ENCODE results near the gene DOCK3. TPM values are rescaled to one million over a fixed set of nuclear protein-coding genes. Genes with fewer than 3 reads are reported as not detected.
A peak's percentile ranks its signal among the peaks of the same experiment; 100 is the strongest.

DOCK3 gene
- total and polyA plus RNA-seq, 10 of the 15 experiments (the other 5 are each of a cell fraction or from before 2014, with no cell fraction given): 0.02 to 0.52 (median 0.04) TPM; not detected in 5

GRCh38 chr3:50961386-50961785, 286.7 kb downstream of the DOCK3 start (continued):
- TF ChIP-seq NFXL1 (IDR thresholded peaks at IDR 0.05; ENCODE audit: borderline replicate concordance): no peak
- no peak for TF ChIP-seq RELA (IDR thresholded peaks at IDR 0.05; ENCODE audit: borderline replicate concordance, partially characterized antibody)
- TF ChIP-seq NR2C2 (IDR thresholded peaks at IDR 0.05; ENCODE audit: borderline replicate concordance, control insufficient read depth, insufficient read length, low read depth): no peak
- TF ChIP-seq BCLAF1 (IDR thresholded peaks at IDR 0.05): no peak
- no peak for TF ChIP-seq CREM (IDR thresholded peaks at IDR 0.05; ENCODE audit: low read depth)

- H3K27ac ChIP-seq (ENCODE audit: control insufficient read depth, insufficient read depth): no peak overlapping the region
- 3% methylated on average over 3 of the region's 3 CpGs for WGBS (ENCODE audit: insufficient coverage, insufficient replicate concordance, low lambda C conversion rate, missing lambda C conversion rate)
- no peaks in the 10 kb centered on the region for H3K4me1 ChIP-seq (ENCODE audit: control insufficient read depth, insufficient read depth, low read length)
- no peaks in the 10 kb centered on the region for H3K79me2 ChIP-seq (ENCODE audit: control insufficient read depth, insufficient read depth, low read length)
- H3K4me3 ChIP-seq: no peak overlapping the region
- no peak overlapping the region for H3K4me2 ChIP-seq (ENCODE audit: control insufficient read depth, insufficient read depth)
- no peak overlapping the region for H2AFZ ChIP-seq (ENCODE audit: control insufficient read depth, low read depth, low read length)
- TF ChIP-seq CTCF (IDR thresholded peaks at IDR 0.05 in 2 of 3, conservative IDR thresholded peaks at IDR 0.05 in 1 of 3; ENCODE audit: control insufficient read depth in 2 of 3, extremely low read depth in 1 of 3, insufficient read depth in 1 of 3, low read depth in 3 of 3, low read length in 3 of 3) (peak; percentile 88 to 96 (median 91)), PML (IDR thresholded peaks at IDR 0.05; ENCODE audit: low read length) (no peak), RELA (IDR thresholded peaks at IDR 0.05; ENCODE audit: borderline replicate concordance, partially characterized antibody) (peak; percentile 24), HDAC6 (IDR thresholded peaks at IDR 0.05; ENCODE audit: unreplicated experiment) (no peak), RAD21 (IDR thresholded peaks at IDR 0.05; ENCODE audit: insufficient read depth, low read depth, low read length) (peak; percentile 84), SMC3 (IDR thresholded peaks at IDR 0.05; ENCODE audit: borderline replicate concordance, low read length) (peak; percentile 63; the same call in 1 of the 2 replicates)
- intact Hi-C loops (cut with micrococcal nuclease; ENCODE audit: unreplicated experiment): loop anchor here (2.0 kb wide), 3 partner anchors 339 to 401 kb away; partner anchors contain the start of gene MAPKAPK3
- no peaks in the 10 kb centered on the region for H3K27me3 ChIP-seq (replicated peaks in 1 of 2; ENCODE audit: control insufficient read depth in 2 of 2, insufficient read depth in 2 of 2, low read length in 1 of 2)
- CTCF ChIA-PET: interaction anchor here (0.8 to 2.8 kb wide), 14 partner anchors 8 to 463 kb away, joined by 3 to 25 read pairs (median 4); no protein-coding TSS in a partner anchor
- no peaks in the 10 kb centered on the region for H4K20me1 ChIP-seq (ENCODE audit: control insufficient read depth, insufficient read depth)
- H3K9me3 ChIP-seq (replicated peaks; ENCODE audit: control insufficient read depth, insufficient read depth, low read length): no peaks in the 10 kb centered on the region; the same call in 2 of the 3 replicates
- FAIRE-seq (peak; percentile 64), DNase-seq (ENCODE audit: low read depth, low spot score) (no peak), ATAC-seq (peak; percentile 93)
- no peak overlapping the region for H3K9ac ChIP-seq (ENCODE audit: control insufficient read depth, insufficient read depth, low read length)
- H3K36me3 ChIP-seq (ENCODE audit: control insufficient read depth in 2 of 2, insufficient read depth in 2 of 2, low read length in 1 of 2): no peaks in the 10 kb centered on the region
- no TSS peak for BruUV-seq (replicated peaks)
- RAD21 ChIA-PET (ENCODE audit: unreplicated experiment): interaction anchor here (0.6 to 1.1 kb wide), 5 partner anchors 360 to 414 kb away, joined by 3 read pairs; partner anchors contain the start of genes CISH and MANF
- POLR2A ChIA-PET: no interaction called here
- SMC1A ChIA-PET (ENCODE audit: uncharacterized antibody, unreplicated experiment): interaction anchor here (1.1 to 1.5 kb wide), 2 partner anchors 21 to 400 kb away, joined by 4 to 9 read pairs; no protein-coding TSS in a partner anchor
- in situ Hi-C loops (cut with MboI): no loop called here
Measured at GRCh38 chr3:50971487-50971924, 296.8 kb downstream of the DOCK3 start.
